Spleen (tissue), 11 donors: ENCODE measurements around the gene GPRIN2. TPM values are rescaled to one million over a fixed set of nuclear protein-coding genes. Genes with fewer than 3 reads are reported as not detected.

Experiments
- DNase-seq: peaks from one replicate; pipeline ENCODE4 v3.0.0-alpha.2; 2020
- H3K27ac ChIP-seq, 8 donors: fragments of 200-600 bp; sonication (generic) in 7 of 8; 1 replicate in 4 of 8; 2 replicates in 4 of 8; pipeline versions ENCODE4 v1.5.0 to v1.8.0; 2016 to 2021; ENCODE audit warnings: inconsistent platforms in 4 of 8, mild to moderate bottlenecking in 4 of 8, moderate library complexity in 1 of 8
- H3K27me3 ChIP-seq, 7 donors: fragments of 200-600 bp; sonication (generic) in 6 of 7; replicated peaks in 1 of 7; 1 replicate in 4 of 7; 2 replicates in 3 of 7; pipeline versions ENCODE4 v1.5.0 to v1.8.0; 2016 to 2021; ENCODE audit warnings: inconsistent platforms in 3 of 7, mild to moderate bottlenecking in 1 of 7
- H3K36me3 ChIP-seq, 6 donors: fragments of 200-600 bp; sonication (generic) in 5 of 6; 1 replicate in 4 of 6; 2 replicates in 2 of 6; pipeline versions ENCODE4 v1.5.0 to v1.8.0; 2016 to 2021; ENCODE audit warnings: inconsistent platforms in 2 of 6
- H3K4me1 ChIP-seq, 6 donors: fragments of 200-600 bp; sonication (generic) in 5 of 6; 1 replicate in 3 of 6; 2 replicates in 3 of 6; pipeline versions ENCODE4 v1.5.0 to v1.8.0; 2016 to 2021; ENCODE audit warnings: inconsistent platforms in 3 of 6
- H3K4me3 ChIP-seq, 8 donors: fragments of 200-600 bp; sonication (generic) in 7 of 8; 1 replicate in 4 of 8; 2 replicates in 4 of 8; pipeline versions ENCODE4 v1.5.0 to v1.8.0; 2016 to 2021; ENCODE audit warnings: inconsistent platforms in 4 of 8, mild to moderate bottlenecking in 4 of 8, moderate library complexity in 2 of 8
- H3K9me3 ChIP-seq, 8 donors: fragments of 200-600 bp; sonication (generic) in 7 of 8; 1 replicate in 4 of 8; 2 replicates in 4 of 8; pipeline versions ENCODE4 v1.5.0 to v1.8.0; 2016 to 2021; ENCODE audit warnings: inconsistent platforms in 4 of 8
- POLR2A ChIP-seq, 3 donors: fragments of 450-650 bp; IDR thresholded peaks; one replicate each; pipeline ENCODE4 v1.5.1; 2017; ENCODE audit warnings: antibody characterized with exemption in 3 of 3, mild to moderate bottlenecking in 1 of 3
- POLR2AphosphoS5 ChIP-seq, 3 donors: sonication (generic); formaldehyde crosslinking; IDR thresholded peaks; one replicate each; pipeline ENCODE4 v1.5.1; 2017; ENCODE audit warnings: antibody characterized with exemption in 3 of 3
- WGBS, 5 donors: extraction: QIAGEN DNeasy Blood & Tissue Kit in 3 of 5; methylation state at CpG; one replicate each; pipeline versions ENCODE4 v1.1.5 to v1.1.7; 2013 to 2018; 5-methylcytosine and 5-hydroxymethylcytosine counted together
- intact Hi-C: fragments of 100-400 bp; cut with DNase I; formaldehyde crosslinking; loops from one replicate; pipeline ENCODE4 v1.15.0; 2023; ENCODE audit warnings: low total_unique reads
- polyA plus RNA-seq, 3 donors: library from polyadenylated mRNA; stranded (reverse); fragments of 200-250 nt; gene quantifications; one replicate each; pipeline ENCODE4 v1.2.1, GENCODE V29; 2013
- total RNA-seq, 7 donors: library from RNA; depleted of rRNA in 3 of 7; stranded (reverse); fragments of >200 nt in 3 of 7; fragmentation: NEBNext Ultra II Directional in 4 of 7; extraction: Animal tissue kit (Norgen Biotek cat#: 25700) in 4 of 7; gene quantifications; one replicate each; pipeline versions ENCODE4 v1.1.0 to v1.2.1, GENCODE V29; 2016 to 2021
- TF ChIP-seq, protein P1 (sequence below), 11 experiments: fragments of 200-600 bp in 7 of 11; fragments of 450-650 bp in 4 of 11; sonication (generic) in 4 of 11; IDR thresholded peaks in 8 of 11; conservative IDR thresholded peaks in 3 of 11; 1 replicate in 7 of 11; 2 replicates in 4 of 11; pipeline versions ENCODE4 v1.4.0 to v1.8.0; 2016 to 2021; ENCODE audit warnings: antibody characterized with exemption in 11 of 11, inconsistent platforms in 4 of 11, mild to moderate bottlenecking in 1 of 11
- donor health status: healthy with polysubstance abuse.
- donor health status: DM: no; HTN: no; CAD: no; lungs with moderate emphysema.
- donor health status: DM: no; HTN: no; CAD: no.
- donor health status: Bipolar disorder and iron deficiency.
- donor health status: healthy.
- donor health status: DM: no; HTN: no; CAD: no.
- donor health status: DM: yes; HTN: yes; CAD: no.

The GPRIN2 gene
- total and polyA plus RNA-seq, 10 donors = not detected

DNA sequence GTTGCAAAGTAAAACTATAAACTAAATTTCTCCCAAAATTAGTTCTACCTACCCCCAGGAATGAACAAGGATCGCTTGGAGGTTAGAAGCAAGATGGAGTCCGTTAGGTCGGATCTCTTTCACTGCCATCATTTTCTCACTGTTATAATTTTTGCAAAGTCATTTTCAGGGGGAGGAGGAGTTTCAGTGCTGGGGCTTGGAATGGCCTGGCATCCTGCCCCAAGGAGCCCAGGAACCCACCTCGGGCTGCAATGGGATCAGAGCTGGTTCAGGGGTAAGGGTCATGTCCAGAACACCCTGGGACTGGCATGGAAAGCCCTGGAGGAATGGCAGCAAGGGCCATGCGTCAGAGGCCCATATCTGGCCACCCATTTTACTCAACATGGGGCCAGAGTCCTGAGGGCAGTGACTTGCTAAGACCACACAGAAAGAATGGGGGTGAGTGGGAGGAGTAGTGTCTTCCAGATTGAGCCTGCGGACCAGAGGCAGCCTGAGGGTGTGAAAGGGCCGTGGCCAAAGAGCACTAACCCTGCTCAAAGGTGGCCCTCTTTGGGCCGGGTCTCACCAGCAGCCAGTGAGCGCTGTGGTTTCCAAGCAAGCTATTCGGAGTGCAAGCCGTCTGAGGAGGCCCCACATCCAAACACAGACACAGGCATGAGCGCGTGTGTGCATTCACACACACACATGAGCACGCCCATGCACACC, 31.8 kb downstream of the GPRIN2 start:
- H3K27ac ChIP-seq = no peak overlapping the region
- H3K4me3 ChIP-seq = no peak overlapping the region
- TF ChIP-seq, protein P1, sequence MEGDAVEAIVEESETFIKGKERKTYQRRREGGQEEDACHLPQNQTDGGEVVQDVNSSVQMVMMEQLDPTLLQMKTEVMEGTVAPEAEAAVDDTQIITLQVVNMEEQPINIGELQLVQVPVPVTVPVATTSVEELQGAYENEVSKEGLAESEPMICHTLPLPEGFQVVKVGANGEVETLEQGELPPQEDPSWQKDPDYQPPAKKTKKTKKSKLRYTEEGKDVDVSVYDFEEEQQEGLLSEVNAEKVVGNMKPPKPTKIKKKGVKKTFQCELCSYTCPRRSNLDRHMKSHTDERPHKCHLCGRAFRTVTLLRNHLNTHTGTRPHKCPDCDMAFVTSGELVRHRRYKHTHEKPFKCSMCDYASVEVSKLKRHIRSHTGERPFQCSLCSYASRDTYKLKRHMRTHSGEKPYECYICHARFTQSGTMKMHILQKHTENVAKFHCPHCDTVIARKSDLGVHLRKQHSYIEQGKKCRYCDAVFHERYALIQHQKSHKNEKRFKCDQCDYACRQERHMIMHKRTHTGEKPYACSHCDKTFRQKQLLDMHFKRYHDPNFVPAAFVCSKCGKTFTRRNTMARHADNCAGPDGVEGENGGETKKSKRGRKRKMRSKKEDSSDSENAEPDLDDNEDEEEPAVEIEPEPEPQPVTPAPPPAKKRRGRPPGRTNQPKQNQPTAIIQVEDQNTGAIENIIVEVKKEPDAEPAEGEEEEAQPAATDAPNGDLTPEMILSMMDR (IDR thresholded peaks at IDR 0.05 in 8 of 11, conservative IDR thresholded peaks at IDR 0.05 in 3 of 11) = no peak
- no peak for TF ChIP-seq POLR2A (IDR thresholded peaks at IDR 0.05)
- TF ChIP-seq POLR2AphosphoS5 (IDR thresholded peaks at IDR 0.05) = no peak
- no peaks in the 10 kb centered on the region for H3K9me3 ChIP-seq
- no peaks in the 10 kb centered on the region for H3K36me3 ChIP-seq
- peaks cover 0 to 7% (median 0%) of the 10 kb centered on the region in 7 donors for H3K27me3 ChIP-seq
- intact Hi-C loops = no loop called here
- peak; percentile 78 for DNase-seq
- 86 to 92% (median 89%) methylated on average over 14 of the region's 14 CpGs for WGBS, 5 donors
- peaks cover 0 to 8% (median 4%) of the 10 kb centered on the region in 6 donors for H3K4me1 ChIP-seq

DNA sequence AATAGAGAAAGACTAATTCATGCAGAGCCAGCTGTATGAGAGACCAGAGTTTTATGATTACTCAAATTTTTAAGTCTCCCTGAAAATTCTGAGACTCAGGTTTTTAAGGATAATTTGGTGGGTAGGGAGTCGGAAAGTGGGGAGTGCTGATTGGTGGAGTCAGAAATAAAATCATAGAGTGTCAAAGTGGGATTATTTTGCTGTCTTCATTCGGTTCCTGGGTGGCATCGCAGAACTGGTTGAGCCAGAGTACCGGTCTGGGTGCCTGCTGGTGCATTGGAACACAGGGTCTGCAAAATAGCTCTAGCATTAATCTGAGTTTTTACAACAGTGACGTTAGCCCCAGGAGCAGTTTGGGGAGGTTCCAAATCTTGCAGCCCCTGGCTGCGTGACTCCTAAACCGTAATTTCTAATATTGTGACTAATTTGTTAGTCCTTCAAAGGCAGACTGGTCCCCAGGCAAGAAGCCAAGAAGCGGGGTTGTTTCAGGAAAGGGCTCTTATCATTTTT, 32.4 kb downstream of the GPRIN2 start:
- 79 to 88% (median 79%) methylated on average over 8 of the region's 8 CpGs for WGBS, 5 donors
- no peak overlapping the region for H3K4me3 ChIP-seq
- peaks cover 0 to 7% (median 0%) of the 10 kb centered on the region in 7 donors for H3K27me3 ChIP-seq
- DNase-seq = peak; percentile 61
- no peaks in the 10 kb centered on the region for H3K9me3 ChIP-seq
- intact Hi-C loops = no loop called here
- TF ChIP-seq POLR2AphosphoS5 (IDR thresholded peaks at IDR 0.05) = no peak
- TF ChIP-seq, protein P1 (IDR thresholded peaks at IDR 0.05 in 8 of 11, conservative IDR thresholded peaks at IDR 0.05 in 3 of 11) = no peak
- TF ChIP-seq POLR2A (IDR thresholded peaks at IDR 0.05) = no peak
- H3K4me1 ChIP-seq = peaks cover 0 to 8% (median 4%) of the 10 kb centered on the region in 6 donors
- H3K27ac ChIP-seq = no peak overlapping the region
- H3K36me3 ChIP-seq = no peaks in the 10 kb centered on the region

DNA sequence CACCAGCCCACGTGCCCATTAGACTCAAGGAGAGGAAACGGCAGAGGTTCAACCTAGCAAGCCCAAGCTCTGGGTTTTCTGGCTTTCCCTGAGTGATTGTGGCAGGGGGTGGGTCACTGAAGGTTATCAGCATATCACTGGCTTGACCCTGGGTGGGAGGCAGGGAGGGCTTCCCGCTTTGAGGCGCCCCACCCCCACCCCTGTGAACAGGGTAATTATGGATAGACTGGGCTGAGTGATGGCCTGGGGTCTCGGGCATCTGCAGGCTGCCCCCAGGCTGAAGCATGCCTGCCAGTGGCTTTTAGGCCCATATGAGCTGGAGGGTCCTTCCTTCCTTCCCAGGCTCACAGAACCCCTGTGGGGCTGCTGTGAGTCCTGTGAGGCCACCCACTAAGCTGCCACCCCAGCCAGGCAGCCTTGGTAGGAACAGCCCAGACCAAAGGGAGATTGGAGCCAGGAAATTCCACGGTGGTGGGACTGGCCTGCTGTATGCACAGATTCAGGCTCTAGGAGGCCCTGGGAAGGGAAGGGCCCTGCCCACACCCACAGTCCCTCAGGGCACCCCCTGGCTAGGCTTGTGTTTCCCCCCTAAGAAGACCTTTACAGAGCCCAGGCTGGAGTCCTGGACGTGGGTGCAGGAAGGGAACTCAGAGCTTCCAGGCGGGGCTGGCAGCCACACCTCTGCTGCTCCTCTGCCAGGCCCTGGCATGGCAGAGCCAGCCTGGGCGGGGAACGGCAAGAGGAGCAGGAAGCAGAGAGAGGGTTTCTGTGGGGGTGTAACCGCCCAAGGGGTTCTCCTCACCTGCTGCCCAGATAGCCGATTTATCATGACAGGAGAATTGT, 33.1 kb downstream of the GPRIN2 start:
- Histone ChIP-seq H3K4me1 (peaks cover 0 to 8% (median 4%) of the 10 kb centered on the region in 6 donors), H3K27ac (no peak overlapping the region), H3K36me3 (no peaks in the 10 kb centered on the region), H3K27me3 (peaks cover 0 to 7% (median 0%) of the 10 kb centered on the region in 7 donors), H3K9me3 (no peaks in the 10 kb centered on the region), H3K4me3 (no peak overlapping the region)
- intact Hi-C loops = no loop called here
- peak; percentile 78 for DNase-seq
- TF ChIP-seq POLR2A (IDR thresholded peaks at IDR 0.05) (no peak), POLR2AphosphoS5 (IDR thresholded peaks at IDR 0.05) (no peak)
- TF ChIP-seq, protein P1 (IDR thresholded peaks at IDR 0.05 in 8 of 11, conservative IDR thresholded peaks at IDR 0.05 in 3 of 11) = no peak
- WGBS, 5 donors = 63 to 75% (median 69%) methylated on average over 12 of the region's 12 CpGs
